ENCODE measurements around the gene TMEM52. TPM values are rescaled to one million over a fixed set of nuclear protein-coding genes. Genes with fewer than 3 reads are reported as not detected.

Gene TMEM52
- total RNA-seq, 1 donor from 2014 or later, result not detected

DNA sequence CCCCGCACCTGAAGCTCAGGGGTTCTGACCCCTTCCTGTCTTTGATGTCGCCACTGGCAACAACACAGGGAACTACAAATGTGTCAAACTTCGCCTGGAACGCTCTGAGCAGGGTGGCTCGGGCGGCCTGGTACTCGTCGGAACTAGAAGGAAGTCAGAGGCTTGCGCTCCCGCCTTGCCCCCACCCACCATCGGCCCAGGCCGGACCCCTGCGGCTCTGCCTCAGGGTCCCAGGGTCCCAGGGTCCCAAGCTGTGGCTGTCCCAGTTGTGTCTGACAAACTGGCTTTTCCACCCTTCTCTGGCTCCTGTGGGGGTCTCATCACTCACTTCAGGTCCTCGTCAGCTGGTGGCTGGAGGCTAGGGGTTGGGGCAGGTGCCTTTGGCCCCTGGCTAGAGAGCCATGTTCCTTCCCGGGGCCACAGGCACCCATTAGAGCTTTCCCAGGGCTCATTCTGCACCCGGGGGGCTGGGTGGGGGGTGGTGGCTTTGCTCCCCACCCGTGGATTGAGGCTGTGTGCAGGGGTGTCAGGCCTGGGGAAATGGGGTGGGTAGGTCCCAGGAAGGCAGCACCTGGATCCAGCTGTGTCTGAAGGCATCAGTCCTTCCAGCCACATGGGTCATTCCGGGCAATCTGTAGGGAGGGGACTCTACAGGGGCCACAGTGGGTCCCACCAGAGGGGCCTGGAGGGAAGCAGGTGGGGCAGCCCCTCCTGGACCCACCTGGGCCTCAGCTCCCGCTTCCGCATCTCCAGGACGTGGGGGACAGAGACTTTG, 8.0 kb upstream of the TMEM52 start:
- no peak for DNase-seq (ENCODE audit: low spot score)

DNA sequence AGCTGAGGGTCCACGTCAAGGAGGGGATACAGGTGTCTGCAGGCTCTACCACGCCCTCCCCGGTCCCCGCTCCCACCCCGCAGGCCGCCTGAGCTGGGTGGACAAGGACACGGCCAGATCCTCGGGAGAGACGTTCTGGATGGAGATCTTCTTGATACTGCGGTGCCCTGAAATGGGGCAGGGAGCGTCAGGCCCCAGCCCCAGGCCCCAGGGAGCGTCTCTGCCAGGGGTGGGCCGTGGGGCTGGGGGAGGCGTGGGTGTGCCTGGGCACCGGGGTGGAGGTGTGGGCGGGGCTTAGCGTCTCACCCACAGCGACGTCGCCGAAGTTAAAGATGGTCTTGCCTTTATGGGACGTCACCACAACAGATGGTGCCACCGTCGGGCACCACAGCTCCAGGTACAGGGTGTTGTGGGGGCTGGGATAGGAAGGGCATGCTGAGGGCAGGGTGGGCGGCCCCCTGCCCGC, 7.3 kb upstream of the TMEM52 start:
- DNase-seq (ENCODE audit: low spot score), result no peak

DNA sequence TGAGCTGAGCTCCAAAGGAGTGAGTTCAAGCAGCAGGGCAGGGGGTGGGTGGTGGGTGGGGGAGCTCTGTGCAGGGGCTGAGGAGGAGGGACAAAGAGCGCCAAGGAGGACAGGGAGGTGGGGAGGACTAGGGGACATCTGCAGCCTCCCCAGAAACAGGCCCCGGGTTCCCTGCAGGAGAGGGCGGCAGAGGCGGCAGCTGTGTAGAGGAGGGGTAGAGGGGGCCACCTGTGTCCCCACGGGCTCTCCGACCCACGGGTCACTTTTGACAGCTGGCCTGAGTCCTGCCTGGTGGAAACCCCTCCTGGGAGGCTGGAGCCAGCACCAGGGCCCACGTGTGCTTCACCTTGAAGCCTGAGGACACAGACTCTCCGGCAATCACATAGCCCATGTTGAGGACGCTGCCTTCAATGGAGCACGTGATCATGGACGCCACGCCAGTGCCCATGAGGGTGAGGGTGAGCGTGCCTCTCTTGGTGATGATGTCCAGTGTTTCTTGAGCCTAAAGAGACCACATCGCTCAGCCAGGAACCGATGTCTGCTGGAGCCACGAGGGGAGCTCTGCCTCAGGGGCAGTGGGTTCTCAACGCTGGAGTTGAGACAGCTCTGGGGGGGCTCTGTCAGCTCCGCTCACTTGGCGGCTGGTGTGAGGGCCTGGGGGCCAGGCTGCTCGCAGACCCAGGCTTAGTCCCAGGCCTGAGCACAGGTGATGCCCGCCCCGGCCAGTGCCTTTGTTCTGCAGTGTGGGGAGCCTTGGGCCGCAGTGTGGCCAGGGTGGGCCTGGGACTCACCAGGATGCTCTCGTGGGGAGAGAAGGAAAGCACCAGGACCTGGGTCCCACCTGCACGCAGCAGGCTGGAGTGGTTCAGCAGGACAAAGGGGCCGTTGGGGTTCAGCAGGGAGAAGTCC, 6.6 kb upstream of the TMEM52 start:
- DNase-seq (ENCODE audit: low spot score), result no peak

DNA sequence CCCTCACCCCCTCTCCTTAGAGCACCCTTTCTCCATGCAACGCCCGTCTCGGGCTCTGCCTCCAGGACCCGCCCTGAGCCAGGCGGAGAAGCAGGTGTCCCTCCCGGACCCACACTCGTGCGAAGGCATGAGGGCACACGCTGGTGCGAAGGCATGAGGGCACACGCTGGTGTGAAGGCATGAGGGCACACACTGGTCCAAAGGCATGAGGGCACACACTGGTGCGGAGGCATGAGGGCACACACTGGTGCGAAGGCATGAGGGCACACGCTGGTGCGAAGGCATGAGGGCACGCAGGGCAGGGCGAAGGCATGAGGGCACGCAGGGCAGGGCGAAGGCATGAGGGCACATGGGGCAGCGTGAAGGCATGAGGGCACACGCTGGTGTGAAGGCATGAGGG, 5.8 kb upstream of the TMEM52 start:
- DNase-seq (ENCODE audit: low spot score), result no peak

DNA sequence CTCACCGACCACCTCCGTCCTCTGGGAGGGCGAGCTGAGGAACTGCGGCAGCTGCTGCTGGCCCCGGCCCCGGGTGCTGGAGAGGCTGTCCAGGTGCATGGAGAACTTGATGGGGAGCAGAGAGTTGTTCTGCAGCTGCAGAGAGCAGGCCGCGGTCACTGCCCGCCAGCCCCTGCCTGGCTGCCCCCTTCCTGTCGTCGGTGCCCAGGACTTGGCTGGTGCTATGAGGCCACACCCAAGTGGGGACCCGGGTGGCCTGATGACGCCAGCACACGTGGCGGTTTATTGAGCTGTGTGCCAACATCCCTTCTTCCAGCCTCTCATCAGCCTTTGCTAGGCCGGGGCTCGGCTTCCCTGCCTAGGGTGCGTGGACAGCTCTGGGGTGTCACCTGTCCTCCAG, 5.3 kb upstream of the TMEM52 start:
- DNase-seq (ENCODE audit: low spot score), result no peak

DNA sequence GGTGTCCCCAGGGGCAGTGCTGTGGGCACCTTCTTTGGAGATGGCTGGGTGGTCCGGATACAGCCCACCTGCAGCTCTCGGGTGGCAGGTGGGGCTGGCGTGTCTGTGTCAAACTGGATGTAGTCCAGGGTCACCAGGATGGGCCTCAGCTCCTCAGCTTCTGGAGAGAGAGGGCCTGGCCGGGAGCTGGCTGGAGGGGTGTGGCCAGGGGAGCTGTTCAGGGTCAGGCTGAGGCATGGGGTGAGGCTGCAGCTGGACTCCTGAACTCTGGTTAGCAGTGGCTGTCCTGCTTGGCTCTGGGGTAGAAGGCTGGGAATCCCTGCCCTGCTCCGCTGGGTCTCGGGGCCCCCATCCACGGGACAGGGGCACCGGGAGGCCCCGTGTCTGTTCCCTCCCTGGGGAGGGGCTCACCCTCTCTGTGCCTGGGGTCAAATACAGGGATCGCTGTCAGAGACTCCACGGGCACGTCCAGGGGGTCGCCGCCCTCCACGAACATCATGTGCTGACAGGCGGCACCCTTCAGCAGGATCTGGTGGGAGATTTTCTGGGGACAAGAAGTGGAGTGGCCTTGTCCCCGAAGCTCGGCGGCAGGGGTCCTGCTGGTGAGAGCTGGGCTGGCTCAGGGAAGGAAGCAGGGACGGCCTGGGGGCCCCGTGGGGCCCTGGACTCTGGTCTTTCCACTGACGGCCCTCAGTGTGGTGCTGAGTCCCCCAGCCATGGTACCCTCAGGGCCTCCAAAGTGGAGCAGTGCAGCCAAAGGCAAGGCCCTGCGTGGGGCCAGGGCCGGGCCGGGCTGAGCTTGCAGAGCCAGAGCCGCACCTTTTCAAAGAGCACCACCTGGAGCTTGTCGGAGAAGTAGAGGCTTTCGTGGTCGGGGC, 4.1 kb upstream of the TMEM52 start:
- no peak for DNase-seq (ENCODE audit: low spot score)

DNA sequence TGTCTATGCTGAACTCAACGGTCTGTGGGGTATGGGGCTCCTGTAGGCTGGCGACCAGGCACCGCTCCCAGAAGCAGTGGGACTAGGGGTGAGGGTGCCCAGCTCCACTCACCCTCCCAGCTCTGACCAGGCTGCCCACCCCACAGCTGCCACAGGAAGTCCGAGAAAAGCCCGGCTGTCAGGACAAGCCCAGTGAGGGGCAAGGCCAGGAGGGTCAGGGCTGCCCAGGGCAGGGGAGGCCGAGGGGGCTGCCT, 3.5 kb upstream of the TMEM52 start:
- no peak for DNase-seq (ENCODE audit: low spot score)

DNA sequence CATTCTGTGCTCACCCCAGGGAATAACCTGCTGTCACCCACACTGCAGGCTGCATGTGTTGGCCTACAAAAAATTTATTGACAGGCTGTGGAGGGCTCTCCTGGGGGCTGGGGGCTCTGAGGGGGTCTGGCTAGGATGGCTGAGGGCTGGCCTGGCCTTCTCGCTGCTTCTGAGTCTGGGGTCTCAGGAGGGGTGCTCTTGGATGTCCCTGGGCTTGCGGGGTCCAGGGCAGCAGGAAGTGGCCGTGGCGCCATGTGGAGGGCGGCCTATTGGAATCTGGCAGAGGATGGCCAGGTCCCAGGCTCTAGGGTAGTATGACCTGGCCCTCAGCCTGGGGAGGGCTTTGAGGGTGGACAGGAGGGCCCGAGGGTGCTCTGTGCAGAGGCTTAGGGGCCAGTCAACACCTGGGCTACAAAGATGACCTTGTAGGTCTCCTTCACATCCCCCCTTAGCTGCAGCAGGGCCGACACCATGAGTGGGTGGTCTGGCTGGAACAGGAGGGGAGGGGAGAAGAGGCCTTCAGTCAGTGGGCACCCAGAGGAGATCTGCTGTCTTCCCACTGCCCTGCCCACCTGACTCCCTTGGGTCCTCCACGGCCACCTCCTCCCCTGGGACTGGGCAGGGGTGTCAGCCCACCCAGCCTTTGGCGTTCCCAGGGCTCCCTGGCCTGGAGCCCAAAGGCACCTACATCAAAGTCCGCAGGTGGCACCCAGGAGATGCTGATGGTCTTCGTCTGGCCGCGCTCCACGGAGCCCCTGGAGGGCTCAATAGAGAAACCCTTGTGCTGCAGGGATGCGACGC, 3.0 kb upstream of the TMEM52 start:
- no peak for DNase-seq (ENCODE audit: low spot score)

DNA sequence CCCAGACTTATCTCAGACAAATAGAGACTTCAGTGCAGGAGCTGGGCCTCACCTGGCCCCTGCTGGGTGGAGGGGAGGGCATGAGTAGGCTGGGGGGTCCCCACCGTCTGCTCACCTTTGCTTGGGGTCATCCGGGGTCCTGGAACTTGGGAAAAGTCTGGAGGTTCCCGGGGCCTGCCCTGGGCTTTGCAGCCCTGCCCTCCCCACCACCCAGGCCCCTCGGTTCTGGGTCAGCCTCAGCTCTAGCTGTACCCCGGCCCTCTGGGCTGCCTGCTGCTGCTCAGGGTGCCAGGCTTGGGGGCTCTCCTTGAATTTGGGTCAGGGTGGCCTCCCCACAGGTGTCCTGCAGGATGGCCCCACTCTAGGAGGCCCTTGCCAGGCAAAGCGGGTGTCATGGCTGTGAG, 2.4 kb upstream of the TMEM52 start:
- DNase-seq (ENCODE audit: low spot score), result no peak

DNA sequence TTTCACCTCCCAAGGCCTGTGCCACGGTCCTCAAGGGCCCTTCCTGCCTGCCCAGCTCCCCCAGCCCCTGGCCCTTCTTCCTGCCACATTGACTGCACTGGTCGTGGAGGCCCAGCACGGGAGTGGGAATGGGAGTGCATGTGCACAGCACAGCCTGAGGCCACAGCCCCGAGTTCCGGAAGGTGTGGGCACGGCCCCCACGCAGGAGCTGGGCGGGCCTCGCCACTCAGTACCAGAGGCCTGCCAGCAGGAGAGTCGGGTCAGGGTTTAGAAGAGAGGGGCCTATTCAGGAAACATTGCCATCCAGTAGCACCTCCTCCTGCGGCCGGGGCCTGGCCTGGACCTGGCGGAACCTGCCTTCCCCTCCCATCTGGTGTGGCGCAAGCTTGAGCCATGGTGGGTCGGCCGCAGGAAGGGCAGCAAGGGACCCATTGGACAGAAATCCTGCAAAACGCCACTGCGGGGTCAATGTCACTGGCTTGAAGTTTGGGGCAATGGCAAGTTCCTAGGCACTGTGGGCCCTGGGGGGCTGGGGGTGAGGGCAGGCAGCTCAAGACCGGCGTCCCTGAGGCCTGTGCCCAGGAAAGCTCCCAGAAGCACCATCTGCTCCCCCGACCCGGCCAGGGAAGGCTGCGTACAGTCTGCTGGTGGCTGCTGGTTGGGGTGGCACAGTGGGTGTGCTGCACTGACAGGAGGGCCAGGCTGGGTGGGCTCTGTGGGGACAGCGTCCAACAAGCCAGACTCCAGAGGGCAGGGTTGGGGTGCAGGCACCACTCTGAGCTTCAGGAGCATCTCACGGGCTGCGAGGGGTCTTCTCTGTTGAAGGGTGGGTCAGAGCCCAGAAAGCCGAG, 1.8 kb upstream of the TMEM52 start:
- no peak for DNase-seq (ENCODE audit: low spot score)

DNA sequence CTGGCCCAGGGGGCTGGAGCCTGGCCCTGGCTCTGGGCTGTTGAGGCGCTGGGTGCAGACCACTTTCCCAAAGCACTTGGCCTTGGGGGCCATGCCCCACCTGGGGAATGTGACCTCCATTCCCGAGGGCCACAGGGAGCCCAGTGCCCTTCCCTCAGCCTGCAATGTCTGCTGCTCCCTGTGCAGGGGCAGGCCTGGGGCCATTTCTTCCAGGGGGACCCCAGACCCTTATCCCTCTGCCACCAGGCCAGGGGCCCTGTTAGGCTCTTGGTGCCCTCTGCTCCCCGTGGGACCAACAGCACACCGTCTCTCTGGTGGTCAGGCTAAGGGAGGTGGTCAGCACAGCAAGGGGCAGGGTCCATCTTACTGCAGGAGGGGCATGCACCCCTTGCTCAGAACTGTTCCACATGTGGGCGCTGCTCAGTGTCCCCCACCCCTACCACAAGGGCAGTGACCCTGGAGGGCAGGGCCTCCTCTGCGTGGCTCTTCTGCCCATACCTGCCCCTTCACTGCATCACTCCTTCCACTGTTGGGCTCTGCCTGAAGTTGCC, 1.1 kb upstream of the TMEM52 start:
- DNase-seq (ENCODE audit: low spot score), result no peak

DNA sequence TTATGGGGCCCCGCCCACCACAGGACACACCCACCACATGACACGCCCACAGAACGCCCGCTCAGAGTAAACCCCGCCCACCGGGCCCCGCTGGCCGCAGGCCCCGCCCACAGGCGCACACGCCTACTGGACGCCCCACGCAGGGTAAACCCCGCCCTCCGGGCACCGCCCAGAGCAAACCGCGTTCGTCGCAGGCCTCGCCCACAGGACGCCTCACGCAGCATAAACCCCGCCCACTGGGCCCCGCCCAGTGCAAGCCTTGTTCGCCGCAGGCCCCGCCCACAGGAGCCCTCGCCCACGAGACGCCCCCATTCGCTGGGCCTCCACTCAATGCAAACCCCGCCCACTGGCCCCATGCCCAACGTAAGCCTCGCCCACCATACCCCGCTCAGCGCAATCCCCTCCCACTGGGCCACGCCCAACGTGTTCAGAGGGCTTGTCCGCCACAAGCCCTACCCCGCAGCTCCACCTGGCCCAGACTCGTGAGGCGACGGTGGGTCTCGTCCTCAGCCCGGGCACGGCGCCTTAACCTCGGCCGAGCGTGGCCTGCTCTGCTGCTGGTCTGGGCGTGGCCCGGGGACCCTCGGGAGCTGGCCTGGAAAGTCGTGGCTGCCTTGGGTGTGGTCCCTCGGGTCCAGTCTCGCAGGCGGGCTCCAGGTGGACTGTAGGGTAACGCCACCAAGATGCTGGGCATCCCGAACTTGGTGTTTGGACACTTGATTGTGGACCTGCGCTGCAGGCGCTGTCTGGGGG, 401 bp upstream of the TMEM52 start:
- peak; percentile 100 for DNase-seq (ENCODE audit: low spot score)

DNA sequence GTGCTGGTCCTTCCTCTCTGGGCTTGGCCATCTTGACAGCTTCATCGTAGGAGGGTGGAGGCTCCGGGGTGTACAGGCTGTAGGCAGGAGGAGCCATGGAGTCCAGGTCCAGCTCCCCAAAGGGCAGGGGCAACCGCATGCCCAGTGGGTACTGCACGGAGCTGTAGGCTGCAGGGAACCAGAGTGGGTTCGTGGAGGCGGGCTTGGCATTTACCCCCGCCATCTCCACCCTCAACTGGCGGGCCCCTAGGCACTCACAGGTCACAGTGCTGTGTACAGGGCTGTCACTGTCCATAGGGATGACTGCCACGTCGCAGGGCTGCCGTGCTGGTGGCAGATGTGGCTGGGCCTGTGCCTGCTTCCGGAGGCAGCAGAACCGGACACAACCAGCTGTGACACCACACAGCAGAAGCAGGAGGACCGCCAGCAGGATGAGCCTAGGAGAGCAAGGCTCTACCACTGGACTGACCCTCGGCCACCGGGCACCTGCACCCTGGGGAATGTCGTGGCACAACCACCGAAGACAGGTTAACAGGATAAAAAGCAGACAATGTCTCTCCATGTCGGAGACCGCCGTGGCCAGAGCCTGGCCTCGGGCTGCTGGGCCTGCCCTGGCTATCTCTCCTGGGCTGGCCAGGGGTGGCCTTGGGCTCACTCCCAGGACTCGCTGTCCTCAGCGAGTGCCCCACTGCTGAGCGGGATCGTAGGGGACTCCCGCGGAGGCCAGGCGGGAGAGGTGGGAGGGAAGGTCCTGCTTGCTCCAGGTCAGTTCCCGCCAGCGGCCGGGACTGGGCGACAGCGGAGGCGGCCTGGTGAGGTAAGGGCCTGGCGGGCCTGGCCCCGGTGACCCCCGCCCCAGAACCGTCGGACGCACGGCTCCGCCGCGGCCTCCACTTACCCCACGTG, 831 bp downstream of the TMEM52 start:
- peak; percentile 48 for DNase-seq (ENCODE audit: low spot score)

DNA sequence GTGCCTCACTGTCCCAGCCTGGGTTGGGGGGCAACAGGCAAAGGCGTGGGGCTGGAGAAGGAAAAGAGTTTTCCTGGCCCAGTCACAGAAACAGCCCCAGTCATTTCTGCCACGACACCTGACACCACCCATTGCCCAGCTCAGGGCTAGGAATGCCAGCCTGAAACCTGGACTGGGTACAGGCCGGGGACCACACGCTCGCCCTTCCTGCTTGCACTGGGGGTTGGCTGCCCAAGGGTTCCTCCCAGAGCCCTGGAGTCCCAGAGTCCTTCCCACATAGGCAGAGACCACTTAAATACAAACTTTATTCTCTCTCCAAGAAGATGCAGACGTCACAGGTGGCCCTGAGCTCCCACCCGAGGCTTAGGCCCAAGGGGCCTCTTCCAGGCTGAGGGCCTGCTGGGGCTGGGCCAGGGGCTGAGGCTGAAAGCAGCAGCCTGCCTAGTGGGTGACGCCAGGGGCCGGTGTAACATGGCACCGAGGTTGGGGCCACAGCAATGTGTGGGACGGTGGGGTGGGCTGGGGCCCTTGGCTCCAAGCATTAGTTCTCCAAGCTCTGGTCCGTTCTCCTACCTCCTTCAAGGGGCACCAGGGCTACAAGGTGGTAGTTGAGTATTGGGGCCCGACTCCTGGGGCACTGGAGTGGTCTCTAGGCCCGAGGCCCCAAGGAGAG, 1.6 kb downstream of the TMEM52 start:
- no peak for DNase-seq (ENCODE audit: low spot score)

DNA sequence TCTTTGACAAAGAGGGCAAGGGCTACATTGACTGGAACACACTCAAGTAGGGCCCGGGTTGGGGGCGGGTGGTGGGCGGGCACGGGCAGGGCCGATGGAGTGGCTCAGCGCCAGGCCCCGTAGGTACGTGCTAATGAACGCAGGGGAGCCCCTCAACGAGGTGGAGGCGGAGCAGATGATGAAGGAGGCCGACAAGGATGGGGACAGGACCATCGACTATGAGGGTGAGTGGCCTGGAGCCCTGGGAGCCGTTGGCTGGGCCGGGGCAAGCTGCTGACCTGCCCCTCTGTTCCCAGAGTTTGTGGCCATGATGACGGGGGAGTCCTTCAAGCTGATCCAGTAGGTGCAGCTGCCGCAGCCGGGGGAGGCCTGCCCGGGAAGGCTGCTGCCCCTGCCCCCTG, 2.2 kb downstream of the TMEM52 start:
- DNase-seq (ENCODE audit: low spot score), result no peak

DNA sequence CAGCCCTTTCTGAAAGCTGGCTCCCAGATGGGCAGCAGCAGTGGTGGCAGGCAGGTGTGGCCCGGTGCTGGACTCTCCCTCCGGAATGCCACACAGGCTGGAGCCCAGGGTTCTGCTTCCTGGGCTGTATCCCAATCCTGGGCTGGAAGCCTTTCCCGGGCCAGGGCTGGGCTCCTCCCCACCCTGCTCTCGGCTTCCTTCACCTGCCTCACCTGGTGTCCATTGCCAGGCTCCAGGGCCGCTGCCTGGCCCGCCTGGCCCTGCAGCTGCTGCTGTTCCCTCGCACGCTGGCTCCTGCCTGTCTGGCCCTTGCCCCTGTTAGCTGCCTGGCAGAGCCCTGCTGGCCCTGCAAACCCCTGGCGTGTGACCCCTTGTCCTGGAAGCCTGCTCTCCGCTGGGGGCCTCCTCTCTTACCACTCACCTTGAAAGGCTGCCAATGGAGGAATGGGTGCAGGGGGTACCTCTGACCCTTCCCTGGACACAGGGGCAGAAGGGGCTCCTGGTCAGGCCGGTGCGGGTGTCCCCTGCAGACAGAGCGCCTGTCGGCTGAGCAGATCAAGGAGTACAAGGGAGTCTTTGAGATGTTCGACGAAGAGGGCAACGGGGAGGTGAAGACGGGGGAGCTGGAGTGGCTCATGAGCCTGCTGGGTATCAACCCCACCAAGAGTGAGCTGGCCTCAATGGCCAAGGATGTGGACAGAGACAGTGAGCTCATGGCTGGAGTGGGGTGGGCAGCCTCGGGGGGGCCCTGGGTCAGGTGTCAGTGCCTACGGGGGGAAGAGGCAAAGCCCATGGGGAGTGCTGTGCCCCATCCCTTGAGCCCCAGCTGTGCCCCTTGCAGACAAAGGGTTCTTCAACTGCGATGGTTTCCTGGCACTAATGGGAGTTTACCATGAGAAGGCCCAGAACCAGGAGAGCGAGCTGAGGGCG, 2.9 kb downstream of the TMEM52 start:
- DNase-seq (ENCODE audit: low spot score), result no peak
